HepG2 (cell line): ENCODE data around the gene ADAR. TPM values are rescaled to one million over a fixed set of nuclear protein-coding genes. Genes with fewer than 3 reads are reported as not detected.

ENCODE experiments used
- CREB1 ChIP-seq, 2 experiments: fragments of 450-650 bp in 1 of 2; IDR thresholded peaks; 2 replicates each; pipeline ENCODE4 v1.6.1; 2016 to 2017; ENCODE audit warnings: control low read depth in 1 of 2, mild to moderate bottlenecking in 1 of 2, missing compliant biosample characterization in 1 of 2, missing genetic modification characterization in 1 of 2
- EHMT2 ChIP-seq: fragments of 200-600 bp; sonication (generic); IDR thresholded peaks from 2 replicates; pipeline ENCODE4 v1.7.0; 2017; ENCODE audit warnings: antibody characterized with exemption, low read depth, low read length, borderline replicate concordance
- HDAC6 ChIP-seq: fragments of 200-600 bp; sonication (generic); IDR thresholded peaks from 2 replicates; pipeline ENCODE4 v1.7.0; 2017; ENCODE audit warnings: mild to moderate bottlenecking, antibody characterized with exemption, low read length, low read depth
- HIC2 ChIP-seq: sonication (generic); formaldehyde crosslinking; IDR thresholded peaks from 2 replicates; pipeline ENCODE4 v1.9.0; 2022; ENCODE audit warnings: low read depth, missing genetic modification reagents
- KIAA2018 ChIP-seq: sonication (generic); formaldehyde crosslinking; IDR thresholded peaks from 2 replicates; pipeline ENCODE4 v1.5.0; 2020; ENCODE audit warnings: mild to moderate bottlenecking, missing genetic modification reagents, borderline replicate concordance
- MLX ChIP-seq: IDR thresholded peaks from 2 replicates; pipeline ENCODE4 v1.6.1; 2016
- PITX1 ChIP-seq: sonication (generic); formaldehyde crosslinking; IDR thresholded peaks from 2 replicates; pipeline ENCODE4 v1.5.1; 2020; ENCODE audit warnings: mild to moderate bottlenecking, missing genetic modification reagents
- POGZ ChIP-seq: sonication (generic); formaldehyde crosslinking; IDR thresholded peaks from 2 replicates; pipeline ENCODE4 v1.4.0; 2020; ENCODE audit warnings: mild to moderate bottlenecking, missing genetic modification reagents
- RARA ChIP-seq: IDR thresholded peaks from 2 replicates; pipeline ENCODE4 v1.6.1; 2016; ENCODE audit warnings: missing genetic modification reagents, missing compliant biosample characterization
- ZEB1 ChIP-seq: IDR thresholded peaks from 2 replicates; pipeline ENCODE4 v1.6.1; 2012; ENCODE audit warnings: mild to moderate bottlenecking, low read depth, inconsistent platforms; ENCODE audit not compliant: insufficient replicate concordance
- ZNF562 ChIP-seq: sonication (generic); formaldehyde crosslinking; IDR thresholded peaks from 2 replicates; pipeline ENCODE4 v1.8.0; 2022; ENCODE audit warnings: missing genetic modification reagents, borderline replicate concordance
- ZNF816 ChIP-seq: sonication (generic); formaldehyde crosslinking; IDR thresholded peaks from 2 replicates; pipeline ENCODE4 v1.8.0; 2022; ENCODE audit warnings: missing genetic modification reagents, mild to moderate bottlenecking, borderline replicate concordance
- polyA plus RNA-seq, 8 experiments: library from polyadenylated mRNA; depleted of rRNA in 3 of 8; stranded (reverse) in 7 of 8; unstranded in 1 of 8; fragments of >200 nt; fragmentation: Illumina TruSeq in 4 of 8; extraction: Trizol in 4 of 8; gene quantifications; 2 replicates each; pipeline versions ENCODE4 v1.2.1 to v1.2.3, GENCODE V29; 2011 to 2016; ENCODE audit warnings: low read depth in 4 of 8, missing spikeins in 1 of 8, mixed read lengths in 1 of 8; ENCODE audit not compliant: insufficient read depth in 1 of 8
- total RNA-seq, 5 experiments: library from RNA; depleted of rRNA; stranded (reverse); fragments of >200 nt; fragmentation: Illumina TruSeq; extraction: Trizol; gene quantifications; 2 replicates each; pipeline ENCODE4 v1.2.3, GENCODE V29; 2016; ENCODE audit warnings: low read depth in 1 of 5
- TF ChIP-seq, protein P1 (sequence below): sonication (generic); formaldehyde crosslinking; IDR thresholded peaks from 2 replicates; pipeline ENCODE4 v1.5.1; 2020; ENCODE audit warnings: mild to moderate bottlenecking, missing genetic modification reagents, moderate library complexity

ADAR gene
- total and polyA plus RNA-seq, 2 of the 13 experiments (the other 11 are each of a cell fraction or from before 2014, with no cell fraction given), result 70.8 to 86.2 TPM

DNA sequence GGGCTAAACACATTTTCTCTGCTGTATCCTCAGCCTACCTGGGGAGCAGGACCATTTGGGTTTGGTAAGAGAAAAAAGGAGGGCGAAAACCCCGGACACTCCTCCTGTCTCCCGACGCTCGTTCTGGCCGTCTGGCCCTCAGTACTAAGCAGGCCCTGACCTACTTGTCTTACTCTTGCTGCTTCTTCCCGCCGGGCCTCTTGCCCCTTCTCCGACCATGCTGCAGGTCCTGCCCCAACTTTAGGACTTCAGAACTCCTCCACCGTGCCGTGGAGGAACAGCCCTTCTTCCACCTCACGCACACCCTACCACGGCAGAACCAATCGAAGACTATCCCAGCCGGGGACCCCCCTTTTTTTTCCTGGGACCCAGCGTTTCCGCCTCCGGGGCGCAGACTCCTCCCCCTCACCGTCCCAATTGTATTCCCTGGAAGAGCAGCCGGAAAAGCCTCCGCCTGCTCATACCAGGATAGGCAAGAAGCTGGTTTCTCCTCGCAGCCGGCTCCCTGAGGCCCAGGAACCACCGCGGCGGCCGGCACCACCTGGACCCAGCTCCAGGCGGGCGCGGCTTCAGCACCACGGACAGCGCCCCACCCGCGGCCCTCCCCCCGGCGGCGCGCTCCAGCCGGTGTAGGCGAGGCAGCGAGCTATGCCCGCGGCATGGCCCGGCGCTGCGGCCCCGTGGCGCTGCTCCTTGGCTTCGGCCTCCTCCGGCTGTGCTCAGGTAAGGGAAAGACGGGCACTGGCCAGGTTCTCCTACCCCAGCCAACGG lies 40.4 kb downstream of the ADAR start, which contains the start of gene CHRNB2 (continued):
- TF ChIP-seq ZNF816 (CRISPR knock-in tag) (peak; percentile 94; the same call in 1 of the 2 replicates), EHMT2 (no peak; the same call in 1 of the 2 replicates), MLX (CRISPR knock-in tag) (no peak), ZEB1 (no peak), POGZ (CRISPR knock-in tag) (peak; percentile 15; the same call in 1 of the 2 replicates), ZNF562 (CRISPR knock-in tag) (peak; percentile 15; the same call in 1 of the 2 replicates), KIAA2018 (CRISPR knock-in tag) (no peak), HDAC6 (no peak), CREB1 (IDR thresholded peaks at IDR 0.05) (no peak), CREB1 (CRISPR knock-in tag; IDR thresholded peaks at IDR 0.05) (no peak), HIC2 (CRISPR knock-in tag) (no peak; the same call in 1 of the 2 replicates), RARA (CRISPR knock-in tag) (peak; percentile 82), PITX1 (CRISPR knock-in tag) (no peak)
- TF ChIP-seq, protein P1, sequence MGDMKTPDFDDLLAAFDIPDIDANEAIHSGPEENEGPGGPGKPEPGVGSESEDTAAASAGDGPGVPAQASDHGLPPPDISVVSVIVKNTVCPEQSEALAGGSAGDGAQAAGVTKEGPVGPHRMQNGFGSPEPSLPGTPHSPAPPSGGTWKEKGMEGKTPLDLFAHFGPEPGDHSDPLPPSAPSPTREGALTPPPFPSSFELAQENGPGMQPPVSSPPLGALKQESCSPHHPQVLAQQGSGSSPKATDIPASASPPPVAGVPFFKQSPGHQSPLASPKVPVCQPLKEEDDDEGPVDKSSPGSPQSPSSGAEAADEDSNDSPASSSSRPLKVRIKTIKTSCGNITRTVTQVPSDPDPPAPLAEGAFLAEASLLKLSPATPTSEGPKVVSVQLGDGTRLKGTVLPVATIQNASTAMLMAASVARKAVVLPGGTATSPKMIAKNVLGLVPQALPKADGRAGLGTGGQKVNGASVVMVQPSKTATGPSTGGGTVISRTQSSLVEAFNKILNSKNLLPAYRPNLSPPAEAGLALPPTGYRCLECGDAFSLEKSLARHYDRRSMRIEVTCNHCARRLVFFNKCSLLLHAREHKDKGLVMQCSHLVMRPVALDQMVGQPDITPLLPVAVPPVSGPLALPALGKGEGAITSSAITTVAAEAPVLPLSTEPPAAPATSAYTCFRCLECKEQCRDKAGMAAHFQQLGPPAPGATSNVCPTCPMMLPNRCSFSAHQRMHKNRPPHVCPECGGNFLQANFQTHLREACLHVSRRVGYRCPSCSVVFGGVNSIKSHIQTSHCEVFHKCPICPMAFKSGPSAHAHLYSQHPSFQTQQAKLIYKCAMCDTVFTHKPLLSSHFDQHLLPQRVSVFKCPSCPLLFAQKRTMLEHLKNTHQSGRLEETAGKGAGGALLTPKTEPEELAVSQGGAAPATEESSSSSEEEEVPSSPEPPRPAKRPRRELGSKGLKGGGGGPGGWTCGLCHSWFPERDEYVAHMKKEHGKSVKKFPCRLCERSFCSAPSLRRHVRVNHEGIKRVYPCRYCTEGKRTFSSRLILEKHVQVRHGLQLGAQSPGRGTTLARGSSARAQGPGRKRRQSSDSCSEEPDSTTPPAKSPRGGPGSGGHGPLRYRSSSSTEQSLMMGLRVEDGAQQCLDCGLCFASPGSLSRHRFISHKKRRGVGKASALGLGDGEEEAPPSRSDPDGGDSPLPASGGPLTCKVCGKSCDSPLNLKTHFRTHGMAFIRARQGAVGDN (CRISPR knock-in tag), result peak; percentile 82
